ENCODE data around the gene PSMG3. TPM values are rescaled to one million over a fixed set of nuclear protein-coding genes. Genes with fewer than 3 reads are reported as not detected.

PSMG3 gene
- total RNA-seq, 1 donor from 2014 or later: 29.5 TPM

DNA sequence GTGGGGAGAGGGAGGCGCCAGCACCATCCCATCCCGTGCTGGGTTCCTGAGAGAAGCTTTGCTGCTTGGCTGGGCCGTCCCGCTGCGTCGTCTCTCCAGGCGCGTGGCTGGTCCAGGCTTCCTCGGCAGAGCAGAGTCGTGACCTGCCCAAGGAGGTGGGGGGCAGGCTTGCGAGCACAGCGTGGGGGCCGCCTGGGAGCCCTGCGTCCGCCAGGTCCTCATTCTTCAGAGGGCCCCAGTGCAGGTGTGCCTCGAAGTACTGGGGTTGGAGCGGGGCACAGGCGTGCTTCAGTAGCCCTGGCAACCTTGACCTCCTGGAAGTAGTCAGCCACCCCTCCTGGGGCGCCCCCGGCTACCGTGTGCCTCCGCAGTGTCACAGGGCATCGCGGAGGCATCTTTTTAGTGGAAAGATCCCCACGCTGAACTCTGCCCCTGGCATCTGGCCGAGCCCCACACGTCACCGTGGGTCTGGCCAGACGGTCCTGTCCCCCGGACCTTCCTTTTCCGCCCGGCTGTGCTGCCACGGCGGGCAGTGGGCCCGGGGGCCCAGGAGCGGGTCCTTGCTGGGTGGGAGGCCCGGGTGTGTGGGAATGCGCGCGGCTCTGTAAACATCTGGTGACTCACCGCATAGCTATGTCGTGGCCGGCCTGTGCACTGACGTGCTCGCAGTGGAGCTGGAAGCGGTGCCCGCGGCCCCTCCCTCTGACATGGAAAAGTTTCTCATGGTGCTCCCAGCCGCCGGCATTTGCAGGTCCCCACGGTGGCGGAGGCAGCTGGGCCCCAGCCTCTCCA, 32.9 kb downstream of the PSMG3 start:
- no peak overlapping the region for H3K27ac Mint-ChIP-seq
- intact Hi-C loops (cut with micrococcal nuclease): loop anchor here (10.0 kb wide), 1 partner anchor 302 kb away; the partner anchor contains the start of gene UNCX
- no peaks in the 10 kb centered on the region for H3K9me3 Mint-ChIP-seq
- H3K36me3 Mint-ChIP-seq (ENCODE audit: low read depth): peaks cover 43% of the 10 kb centered on the region
- ATAC-seq (ENCODE audit: low read depth): no peak
- ChIA-PET POLR2A (no interaction called here), CTCF (interaction anchor here (0.8 kb wide), 1 partner anchor 20 kb away, joined by 3 read pairs; no protein-coding TSS in a partner anchor)
- no peak for DNase-seq
- no peaks in the 10 kb centered on the region for H3K27me3 Mint-ChIP-seq
- no peak overlapping the region for H3K4me3 Mint-ChIP-seq
- TF ChIP-seq, protein P1, sequence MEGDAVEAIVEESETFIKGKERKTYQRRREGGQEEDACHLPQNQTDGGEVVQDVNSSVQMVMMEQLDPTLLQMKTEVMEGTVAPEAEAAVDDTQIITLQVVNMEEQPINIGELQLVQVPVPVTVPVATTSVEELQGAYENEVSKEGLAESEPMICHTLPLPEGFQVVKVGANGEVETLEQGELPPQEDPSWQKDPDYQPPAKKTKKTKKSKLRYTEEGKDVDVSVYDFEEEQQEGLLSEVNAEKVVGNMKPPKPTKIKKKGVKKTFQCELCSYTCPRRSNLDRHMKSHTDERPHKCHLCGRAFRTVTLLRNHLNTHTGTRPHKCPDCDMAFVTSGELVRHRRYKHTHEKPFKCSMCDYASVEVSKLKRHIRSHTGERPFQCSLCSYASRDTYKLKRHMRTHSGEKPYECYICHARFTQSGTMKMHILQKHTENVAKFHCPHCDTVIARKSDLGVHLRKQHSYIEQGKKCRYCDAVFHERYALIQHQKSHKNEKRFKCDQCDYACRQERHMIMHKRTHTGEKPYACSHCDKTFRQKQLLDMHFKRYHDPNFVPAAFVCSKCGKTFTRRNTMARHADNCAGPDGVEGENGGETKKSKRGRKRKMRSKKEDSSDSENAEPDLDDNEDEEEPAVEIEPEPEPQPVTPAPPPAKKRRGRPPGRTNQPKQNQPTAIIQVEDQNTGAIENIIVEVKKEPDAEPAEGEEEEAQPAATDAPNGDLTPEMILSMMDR (IDR thresholded peaks at IDR 0.05): no peak
- peaks cover 23% of the 10 kb centered on the region for H3K4me1 Mint-ChIP-seq

GRCh38 chr7:1536455-1536742, 33.4 kb downstream of the PSMG3 start:
- H3K36me3 Mint-ChIP-seq (ENCODE audit: low read depth): peaks cover 40% of the 10 kb centered on the region
- ChIA-PET CTCF (interaction anchor here (0.8 kb wide), 1 partner anchor 20 kb away, joined by 3 read pairs; no protein-coding TSS in a partner anchor), POLR2A (no interaction called here)
- intact Hi-C loops (cut with micrococcal nuclease): loop anchor here (10.0 kb wide), 1 partner anchor 302 kb away; the partner anchor contains the start of gene UNCX
- DNase-seq (no peak), ATAC-seq (ENCODE audit: low read depth) (no peak)
- no peaks in the 10 kb centered on the region for H3K27me3 Mint-ChIP-seq
- no peak overlapping the region for H3K4me3 Mint-ChIP-seq
- no peaks in the 10 kb centered on the region for H3K9me3 Mint-ChIP-seq
- H3K27ac Mint-ChIP-seq: no peak overlapping the region
- H3K4me1 Mint-ChIP-seq: peaks cover 29% of the 10 kb centered on the region
- TF ChIP-seq, protein P1 (IDR thresholded peaks at IDR 0.05): no peak

DNA sequence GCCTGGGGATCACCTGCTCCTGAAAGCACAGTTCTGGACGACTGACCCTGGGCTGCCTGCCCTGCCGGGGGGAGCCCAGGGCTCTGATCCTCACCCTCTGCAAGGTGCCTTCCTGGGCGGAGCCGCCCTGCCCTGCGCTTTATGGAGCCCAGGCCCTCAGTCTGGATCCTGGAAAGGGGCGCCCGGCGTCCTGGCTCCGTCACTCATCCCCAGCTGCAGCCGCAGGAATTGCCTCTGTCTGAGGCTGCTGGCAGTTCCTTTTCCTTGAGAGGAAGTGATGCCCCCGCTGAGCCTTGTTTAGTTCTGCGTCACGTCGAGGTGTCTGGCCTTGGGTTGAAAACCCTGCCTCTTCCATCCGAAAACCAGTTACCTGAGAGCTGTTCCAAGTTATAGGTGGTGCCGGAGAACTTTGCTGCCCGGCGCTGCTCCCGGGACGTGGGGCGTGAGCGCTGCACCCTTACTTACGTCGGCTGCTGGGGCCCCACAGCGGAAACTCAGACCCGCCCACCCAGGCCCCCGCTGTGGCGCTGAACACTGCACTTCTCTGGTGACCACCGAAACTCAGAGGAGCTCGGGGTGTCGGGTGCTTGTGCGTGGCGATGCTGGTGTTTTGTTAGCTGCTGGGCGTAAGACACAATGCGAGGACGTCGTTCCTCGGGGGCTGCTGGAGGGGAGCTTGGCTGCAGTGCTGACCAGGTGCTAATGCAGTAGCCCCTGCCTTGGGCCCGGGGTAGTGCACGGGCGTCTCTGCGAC, 34.0 kb downstream of the PSMG3 start:
- Mint-ChIP-seq H3K36me3 (ENCODE audit: low read depth) (peaks cover 35% of the 10 kb centered on the region), H3K4me1 (peaks cover 30% of the 10 kb centered on the region), H3K27me3 (no peaks in the 10 kb centered on the region), H3K9me3 (no peaks in the 10 kb centered on the region), H3K27ac (no peak overlapping the region), H3K4me3 (no peak overlapping the region)
- intact Hi-C loops (cut with micrococcal nuclease): loop anchor here (10.0 kb wide), 1 partner anchor 301 kb away; the partner anchor contains the start of gene UNCX
- CTCF ChIA-PET: no interaction called here
- TF ChIP-seq, protein P1 (IDR thresholded peaks at IDR 0.05): no peak
- POLR2A ChIA-PET: no interaction called here
- DNase-seq (no peak), ATAC-seq (ENCODE audit: low read depth) (no peak)

GRCh38 chr7:1535100-1535458, 34.8 kb downstream of the PSMG3 start:
- CTCF ChIA-PET: no interaction called here
- POLR2A ChIA-PET: interaction anchor here (0.6 to 1.1 kb wide), 4 partner anchors 9 to 718 kb away, joined by 3 to 4 read pairs (median 3); no protein-coding TSS in a partner anchor
- intact Hi-C loops (cut with micrococcal nuclease): loop anchor here (10.0 kb wide), 1 partner anchor 300 kb away; the partner anchor contains the start of gene UNCX

More at GRCh38 chr7:1535100-1535458, 34.8 kb downstream of the PSMG3 start:
- H3K27ac Mint-ChIP-seq: no peak overlapping the region
- peaks cover 30% of the 10 kb centered on the region for H3K36me3 Mint-ChIP-seq (ENCODE audit: low read depth)
- no peaks in the 10 kb centered on the region for H3K27me3 Mint-ChIP-seq
- no peak for ATAC-seq (ENCODE audit: low read depth)
- TF ChIP-seq, protein P1 (IDR thresholded peaks at IDR 0.05): no peak
- H3K9me3 Mint-ChIP-seq: no peaks in the 10 kb centered on the region
- DNase-seq: no peak
- H3K4me3 Mint-ChIP-seq: no peak overlapping the region
- H3K4me1 Mint-ChIP-seq: peaks cover 32% of the 10 kb centered on the region

Data from activated B cell treated with CpG ODN at 0.5 μM for 24 hours (primary cell).